ENCODE measurements around the gene GPR45.
A peak's percentile ranks its signal among the peaks of the same experiment; 100 is the strongest.

The GPR45 gene

DNA sequence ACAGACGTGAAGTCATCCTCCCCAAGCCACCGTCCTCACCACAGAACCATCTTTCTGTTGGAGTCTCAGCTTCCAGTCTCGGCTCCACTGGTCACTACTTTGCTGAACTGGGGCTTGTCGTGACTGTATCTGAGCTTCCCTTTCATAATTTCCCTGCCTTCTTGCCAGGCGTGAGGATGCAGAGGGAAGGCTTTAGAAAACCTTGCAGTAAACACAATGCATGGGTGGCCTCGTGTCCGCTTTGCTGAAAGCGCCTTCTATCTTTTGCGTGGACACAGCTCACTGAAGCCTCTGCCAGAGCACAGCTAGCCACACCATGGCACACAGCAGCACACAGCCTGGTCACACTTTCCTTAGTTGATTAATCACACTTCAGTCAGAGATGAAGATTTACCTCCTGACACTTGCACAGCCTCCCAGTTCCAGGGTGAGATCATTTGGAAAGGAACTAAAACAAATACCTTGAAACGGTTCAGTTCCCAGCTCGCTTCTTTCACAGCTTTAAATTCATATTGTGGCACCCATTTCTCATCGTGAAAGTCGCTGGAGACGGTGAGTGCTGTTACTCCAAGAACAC is 2.8 kb upstream of the GPR45 start:
- Mint-ChIP-seq H3K36me3 (ENCODE audit: low read depth) (no peaks in the 10 kb centered on the region), H3K4me1 (peaks cover 7% of the 10 kb centered on the region), H3K4me3 (no peak overlapping the region), H3K9me3 (no peaks in the 10 kb centered on the region), H3K27ac (no peak overlapping the region), H3K27me3 (ENCODE audit: low read depth) (peaks cover 38% of the 10 kb centered on the region)
- TF ChIP-seq, protein P1, sequence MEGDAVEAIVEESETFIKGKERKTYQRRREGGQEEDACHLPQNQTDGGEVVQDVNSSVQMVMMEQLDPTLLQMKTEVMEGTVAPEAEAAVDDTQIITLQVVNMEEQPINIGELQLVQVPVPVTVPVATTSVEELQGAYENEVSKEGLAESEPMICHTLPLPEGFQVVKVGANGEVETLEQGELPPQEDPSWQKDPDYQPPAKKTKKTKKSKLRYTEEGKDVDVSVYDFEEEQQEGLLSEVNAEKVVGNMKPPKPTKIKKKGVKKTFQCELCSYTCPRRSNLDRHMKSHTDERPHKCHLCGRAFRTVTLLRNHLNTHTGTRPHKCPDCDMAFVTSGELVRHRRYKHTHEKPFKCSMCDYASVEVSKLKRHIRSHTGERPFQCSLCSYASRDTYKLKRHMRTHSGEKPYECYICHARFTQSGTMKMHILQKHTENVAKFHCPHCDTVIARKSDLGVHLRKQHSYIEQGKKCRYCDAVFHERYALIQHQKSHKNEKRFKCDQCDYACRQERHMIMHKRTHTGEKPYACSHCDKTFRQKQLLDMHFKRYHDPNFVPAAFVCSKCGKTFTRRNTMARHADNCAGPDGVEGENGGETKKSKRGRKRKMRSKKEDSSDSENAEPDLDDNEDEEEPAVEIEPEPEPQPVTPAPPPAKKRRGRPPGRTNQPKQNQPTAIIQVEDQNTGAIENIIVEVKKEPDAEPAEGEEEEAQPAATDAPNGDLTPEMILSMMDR (IDR thresholded peaks at IDR 0.05; ENCODE audit: unreplicated experiment in 3 of 3) = no peak

DNA sequence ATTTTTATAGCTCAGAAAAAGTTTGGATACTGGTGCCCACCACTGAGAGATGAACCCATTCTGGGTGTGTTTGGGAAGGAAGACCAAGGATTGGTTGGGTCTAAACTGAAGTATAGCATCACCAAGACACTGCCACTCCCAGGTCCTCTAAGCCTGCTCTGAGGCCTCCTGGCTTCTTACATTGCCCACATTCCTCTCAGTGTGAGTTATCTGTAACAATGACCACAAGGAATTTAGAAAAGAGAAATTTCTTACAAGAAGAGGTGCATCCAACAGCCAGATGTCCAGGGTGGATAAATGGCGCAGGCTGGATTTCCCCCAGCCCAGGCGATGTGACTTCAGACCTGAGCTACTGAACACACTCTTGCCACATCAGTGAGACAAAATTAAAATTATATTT is 1.6 kb upstream of the GPR45 start:
- Mint-ChIP-seq H3K4me1 (peaks cover 7% of the 10 kb centered on the region), H3K4me3 (no peak overlapping the region), H3K27me3 (ENCODE audit: low read depth) (peaks cover 29% of the 10 kb centered on the region), H3K36me3 (ENCODE audit: low read depth) (no peaks in the 10 kb centered on the region), H3K9me3 (no peaks in the 10 kb centered on the region), H3K27ac (no peak overlapping the region)
- TF ChIP-seq, protein P1 (IDR thresholded peaks at IDR 0.05; ENCODE audit: unreplicated experiment in 3 of 3) = no peak

DNA sequence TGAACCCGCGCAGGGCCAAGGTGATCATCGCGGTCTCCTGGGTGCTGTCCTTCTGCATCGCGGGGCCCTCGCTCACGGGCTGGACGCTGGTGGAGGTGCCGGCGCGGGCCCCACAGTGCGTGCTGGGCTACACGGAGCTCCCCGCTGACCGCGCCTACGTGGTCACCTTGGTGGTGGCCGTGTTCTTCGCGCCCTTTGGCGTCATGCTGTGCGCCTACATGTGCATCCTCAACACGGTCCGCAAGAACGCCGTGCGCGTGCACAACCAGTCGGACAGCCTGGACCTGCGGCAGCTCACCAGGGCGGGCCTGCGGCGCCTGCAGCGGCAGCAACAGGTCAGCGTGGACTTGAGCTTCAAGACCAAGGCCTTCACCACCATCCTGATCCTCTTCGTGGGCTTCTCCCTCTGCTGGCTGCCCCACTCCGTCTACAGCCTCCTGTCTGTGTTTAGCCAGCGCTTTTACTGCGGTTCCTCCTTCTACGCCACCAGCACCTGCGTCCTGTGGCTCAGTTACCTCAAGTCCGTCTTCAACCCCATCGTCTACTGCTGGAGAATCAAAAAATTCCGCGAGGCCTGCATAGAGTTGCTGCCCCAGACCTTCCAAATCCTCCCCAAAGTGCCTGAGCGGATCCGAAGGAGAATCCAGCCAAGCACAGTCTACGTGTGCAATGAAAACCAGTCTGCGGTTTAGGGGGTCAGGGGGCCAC is 897 bp downstream of the GPR45 start:
- H3K36me3 Mint-ChIP-seq (ENCODE audit: low read depth) = no peaks in the 10 kb centered on the region
- H3K9me3 Mint-ChIP-seq = no peaks in the 10 kb centered on the region
- no peak overlapping the region for H3K4me3 Mint-ChIP-seq
- peaks cover 13% of the 10 kb centered on the region for H3K27me3 Mint-ChIP-seq (ENCODE audit: low read depth)
- H3K27ac Mint-ChIP-seq = no peak overlapping the region
- TF ChIP-seq, protein P1 (IDR thresholded peaks at IDR 0.05; ENCODE audit: unreplicated experiment in 3 of 3) = no peak
- peaks cover 7% of the 10 kb centered on the region for H3K4me1 Mint-ChIP-seq

DNA sequence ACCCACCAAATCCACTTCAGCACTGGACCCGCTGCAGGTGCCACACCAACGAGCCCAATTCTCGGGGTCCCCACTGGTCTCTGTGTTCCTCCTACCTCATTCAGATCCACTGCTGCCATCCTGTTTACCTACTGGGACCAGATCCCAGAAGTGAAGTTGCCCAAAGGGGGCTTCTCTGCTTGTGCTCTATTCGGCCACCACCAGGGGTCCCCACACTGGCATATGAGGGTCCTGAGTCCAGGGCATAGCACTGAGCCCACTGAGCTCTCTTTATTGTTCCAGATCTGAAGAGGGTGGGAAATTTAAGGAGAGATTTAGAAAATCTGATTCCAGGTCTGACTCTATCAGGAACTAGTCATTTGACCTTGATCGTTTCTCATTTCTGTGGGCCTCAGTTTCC is 2.4 kb downstream of the GPR45 start:
- Mint-ChIP-seq H3K4me3 (no peak overlapping the region), H3K27ac (no peak overlapping the region), H3K9me3 (no peaks in the 10 kb centered on the region), H3K4me1 (peaks cover 3% of the 10 kb centered on the region), H3K27me3 (ENCODE audit: low read depth) (peaks cover 10% of the 10 kb centered on the region), H3K36me3 (ENCODE audit: low read depth) (no peaks in the 10 kb centered on the region)
- TF ChIP-seq, protein P1 (IDR thresholded peaks at IDR 0.05; ENCODE audit: unreplicated experiment in 3 of 3) = peak; percentile 24 to 34 (median 26)

DNA sequence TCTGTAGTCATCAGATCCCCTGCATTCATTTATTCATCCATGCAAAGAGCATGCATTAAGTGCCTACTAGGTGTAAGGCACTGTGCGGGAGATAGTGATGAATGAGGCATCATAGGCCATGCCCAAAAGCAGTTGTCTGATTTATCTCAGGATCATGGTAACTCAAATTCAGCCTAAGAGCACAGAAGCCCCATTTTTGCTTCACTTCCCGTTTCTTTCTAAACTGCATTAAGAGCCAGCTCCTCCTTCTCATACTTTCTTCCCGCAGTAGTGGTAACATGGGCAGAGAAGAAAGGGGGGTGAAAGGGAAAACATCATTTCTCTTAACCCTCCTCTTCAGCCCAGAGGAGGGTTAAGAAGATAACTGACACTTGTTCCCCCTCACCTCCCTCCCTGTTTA is 2.9 kb downstream of the GPR45 start:
- H3K9me3 Mint-ChIP-seq = peaks cover 2% of the 10 kb centered on the region
- H3K27ac Mint-ChIP-seq = no peak overlapping the region
- no peaks in the 10 kb centered on the region for H3K36me3 Mint-ChIP-seq (ENCODE audit: low read depth)
- peaks cover 8% of the 10 kb centered on the region for H3K27me3 Mint-ChIP-seq (ENCODE audit: low read depth)
- TF ChIP-seq, protein P1 (IDR thresholded peaks at IDR 0.05; ENCODE audit: unreplicated experiment in 3 of 3) = no peak
- no peak overlapping the region for H3K4me3 Mint-ChIP-seq
- no peaks in the 10 kb centered on the region for H3K4me1 Mint-ChIP-seq

All from nephron (organoid).